HepG2 (cell line): ENCODE measurements around the gene HNRNPA1. TPM values are rescaled to one million over a fixed set of nuclear protein-coding genes. Genes with fewer than 3 reads are reported as not detected.

Experiments used
- BHLHE40 ChIP-seq: IDR thresholded peaks from 2 replicates; pipeline ENCODE4 v1.6.1; 2011; ENCODE audit warnings: low read length, improper control_type of control experiment
- DNMT3B ChIP-seq: conservative IDR thresholded peaks from 2 replicates; pipeline ENCODE4 v1.6.1; 2016; ENCODE audit warnings: missing biosample characterization, control low read depth
- EED ChIP-seq: sonication (generic); formaldehyde crosslinking; IDR thresholded peaks from 2 replicates; pipeline ENCODE4 v1.5.0; 2020; ENCODE audit warnings: mild to moderate bottlenecking, missing genetic modification reagents
- HDAC2 ChIP-seq: sonication (generic); formaldehyde crosslinking; IDR thresholded peaks from 2 replicates; pipeline ENCODE4 v1.4.0; 2020; ENCODE audit warnings: missing genetic modification reagents
- HES4 ChIP-seq: sonication (generic); formaldehyde crosslinking; IDR thresholded peaks from 2 replicates; pipeline ENCODE4 v1.9.0; 2021; ENCODE audit warnings: mild to moderate bottlenecking, missing genetic modification reagents, borderline replicate concordance
- HOXA7 ChIP-seq: sonication (generic); formaldehyde crosslinking; IDR thresholded peaks from 2 replicates; pipeline ENCODE4 v1.8.1; 2022; ENCODE audit warnings: mild to moderate bottlenecking, missing genetic modification reagents, moderate library complexity
- ISL2 ChIP-seq: sonication (generic); formaldehyde crosslinking; IDR thresholded peaks from 2 replicates; pipeline ENCODE4 v1.5.0; 2020; ENCODE audit warnings: missing genetic modification reagents
- JUNB ChIP-seq: sonication (generic); formaldehyde crosslinking; IDR thresholded peaks from 2 replicates; pipeline ENCODE4 v1.8.0; 2022; ENCODE audit warnings: missing genetic modification reagents, mild to moderate bottlenecking, borderline replicate concordance
- MED8 ChIP-seq: sonication (generic); formaldehyde crosslinking; IDR thresholded peaks from 2 replicates; pipeline ENCODE4 v1.8.1; 2023; ENCODE audit warnings: mild to moderate bottlenecking, missing genetic modification reagents; ENCODE audit not compliant: insufficient replicate concordance
- RORA ChIP-seq: sonication (generic); formaldehyde crosslinking; IDR thresholded peaks from 2 replicates; pipeline ENCODE4 v1.5.0; 2020; ENCODE audit warnings: mild to moderate bottlenecking, missing genetic modification reagents, moderate library complexity
- SMAD9 ChIP-seq: sonication (generic); formaldehyde crosslinking; IDR thresholded peaks from 2 replicates; pipeline ENCODE4 v1.5.1; 2020; ENCODE audit warnings: mild to moderate bottlenecking, missing genetic modification reagents
- TCF12 ChIP-seq, 2 experiments: fragments of 450-650 bp in 1 of 2; sonication (generic) in 1 of 2; formaldehyde crosslinking in 1 of 2; IDR thresholded peaks; 2 replicates each; pipeline versions ENCODE4 v1.6.1 to v1.8.0; 2017 to 2022; ENCODE audit warnings: antibody characterized with exemption in 1 of 2, mild to moderate bottlenecking in 1 of 2, missing genetic modification reagents in 1 of 2, moderate library complexity in 1 of 2
- ZNF143 ChIP-seq: sonication (generic); formaldehyde crosslinking; IDR thresholded peaks from 2 replicates; pipeline ENCODE4 v1.4.0; 2020; ENCODE audit warnings: missing genetic modification reagents
- ZNF33A ChIP-seq: sonication (generic); formaldehyde crosslinking; IDR thresholded peaks from 2 replicates; pipeline ENCODE4 v1.5.1; 2020; ENCODE audit warnings: missing genetic modification reagents, mild to moderate bottlenecking, moderate library complexity, borderline replicate concordance
- ZNF598 ChIP-seq: sonication (generic); formaldehyde crosslinking; IDR thresholded peaks from 2 replicates; pipeline ENCODE4 v1.5.1; 2020; ENCODE audit warnings: mild to moderate bottlenecking, missing genetic modification reagents, borderline replicate concordance
- ZNF607 ChIP-seq: sonication (generic); formaldehyde crosslinking; IDR thresholded peaks from 2 replicates; pipeline ENCODE4 v1.5.1; 2020; ENCODE audit warnings: missing genetic modification reagents, mild to moderate bottlenecking, borderline replicate concordance
- ZSCAN21 ChIP-seq: sonication (generic); formaldehyde crosslinking; IDR thresholded peaks from 2 replicates; pipeline ENCODE4 v1.8.0; 2022; ENCODE audit warnings: mild to moderate bottlenecking, missing genetic modification reagents, moderate library complexity, borderline replicate concordance
- polyA plus RNA-seq, 8 experiments: library from polyadenylated mRNA; depleted of rRNA in 3 of 8; stranded (reverse) in 7 of 8; unstranded in 1 of 8; fragments of >200 nt; fragmentation: Illumina TruSeq in 4 of 8; extraction: Trizol in 4 of 8; gene quantifications; 2 replicates each; pipeline versions ENCODE4 v1.2.1 to v1.2.3, GENCODE V29; 2011 to 2016; ENCODE audit warnings: low read depth in 4 of 8, missing spikeins in 1 of 8, mixed read lengths in 1 of 8; ENCODE audit not compliant: insufficient read depth in 1 of 8
- total RNA-seq, 5 experiments: library from RNA; depleted of rRNA; stranded (reverse); fragments of >200 nt; fragmentation: Illumina TruSeq; extraction: Trizol; gene quantifications; 2 replicates each; pipeline ENCODE4 v1.2.3, GENCODE V29; 2016; ENCODE audit warnings: low read depth in 1 of 5
- TF ChIP-seq, protein P1 (sequence below): IDR thresholded peaks from 2 replicates; pipeline ENCODE4 v1.6.1; 2016; ENCODE audit warnings: low read depth, missing genetic modification reagents, missing compliant biosample characterization
- TF ChIP-seq, protein P2 (sequence below): sonication (generic); formaldehyde crosslinking; IDR thresholded peaks from 2 replicates; pipeline ENCODE4 v1.5.1; 2020; ENCODE audit warnings: mild to moderate bottlenecking, missing genetic modification reagents

Gene HNRNPA1
- total and polyA plus RNA-seq, 2 of the 13 experiments (the other 11 are each of a cell fraction or from before 2014, with no cell fraction given) = 535 to 1,820 TPM

DNA sequence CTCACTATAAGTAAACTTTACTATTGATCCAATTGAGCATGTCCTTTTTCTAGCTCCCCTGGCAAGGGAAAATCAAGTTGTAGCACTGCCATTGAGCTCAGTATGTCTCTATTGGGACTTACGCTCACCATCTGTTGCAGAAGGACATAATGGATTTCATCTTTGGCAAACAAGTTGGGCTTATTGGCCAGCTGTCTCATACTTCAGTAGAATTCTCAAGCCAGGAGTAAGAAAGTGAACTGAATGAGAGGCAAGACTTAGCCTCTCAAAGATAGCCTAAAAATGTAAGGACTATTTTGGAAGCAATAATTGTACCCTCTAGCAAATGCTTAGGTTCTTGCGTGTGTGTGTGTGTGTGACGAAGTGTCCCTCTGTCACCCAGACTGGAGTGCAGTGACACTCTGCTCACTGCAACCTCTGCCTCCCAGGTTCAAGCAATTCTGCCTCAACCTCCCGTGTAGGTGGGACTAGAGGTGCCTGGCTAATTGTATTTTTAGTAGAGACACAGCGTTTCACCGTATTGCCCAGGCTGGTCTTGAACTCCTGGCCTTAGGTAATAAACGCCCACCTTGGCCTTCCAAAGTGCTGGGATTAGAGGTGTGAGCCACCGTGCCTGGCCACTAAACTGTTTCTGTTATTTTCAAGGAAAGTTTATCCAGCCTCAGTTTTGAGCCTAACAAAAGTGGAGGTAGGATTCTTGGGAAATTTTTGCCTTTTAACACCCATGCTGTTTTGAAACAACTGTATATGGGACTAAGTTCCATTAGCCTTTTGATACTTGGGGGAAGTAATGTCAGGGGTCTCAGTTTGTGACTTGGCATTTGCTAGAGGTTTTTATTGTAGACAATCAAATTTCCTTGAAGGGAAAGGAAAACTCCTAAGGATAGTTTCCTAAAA is 7.0 kb downstream of the HNRNPA1 start (continued):
- TF ChIP-seq, protein P1, sequence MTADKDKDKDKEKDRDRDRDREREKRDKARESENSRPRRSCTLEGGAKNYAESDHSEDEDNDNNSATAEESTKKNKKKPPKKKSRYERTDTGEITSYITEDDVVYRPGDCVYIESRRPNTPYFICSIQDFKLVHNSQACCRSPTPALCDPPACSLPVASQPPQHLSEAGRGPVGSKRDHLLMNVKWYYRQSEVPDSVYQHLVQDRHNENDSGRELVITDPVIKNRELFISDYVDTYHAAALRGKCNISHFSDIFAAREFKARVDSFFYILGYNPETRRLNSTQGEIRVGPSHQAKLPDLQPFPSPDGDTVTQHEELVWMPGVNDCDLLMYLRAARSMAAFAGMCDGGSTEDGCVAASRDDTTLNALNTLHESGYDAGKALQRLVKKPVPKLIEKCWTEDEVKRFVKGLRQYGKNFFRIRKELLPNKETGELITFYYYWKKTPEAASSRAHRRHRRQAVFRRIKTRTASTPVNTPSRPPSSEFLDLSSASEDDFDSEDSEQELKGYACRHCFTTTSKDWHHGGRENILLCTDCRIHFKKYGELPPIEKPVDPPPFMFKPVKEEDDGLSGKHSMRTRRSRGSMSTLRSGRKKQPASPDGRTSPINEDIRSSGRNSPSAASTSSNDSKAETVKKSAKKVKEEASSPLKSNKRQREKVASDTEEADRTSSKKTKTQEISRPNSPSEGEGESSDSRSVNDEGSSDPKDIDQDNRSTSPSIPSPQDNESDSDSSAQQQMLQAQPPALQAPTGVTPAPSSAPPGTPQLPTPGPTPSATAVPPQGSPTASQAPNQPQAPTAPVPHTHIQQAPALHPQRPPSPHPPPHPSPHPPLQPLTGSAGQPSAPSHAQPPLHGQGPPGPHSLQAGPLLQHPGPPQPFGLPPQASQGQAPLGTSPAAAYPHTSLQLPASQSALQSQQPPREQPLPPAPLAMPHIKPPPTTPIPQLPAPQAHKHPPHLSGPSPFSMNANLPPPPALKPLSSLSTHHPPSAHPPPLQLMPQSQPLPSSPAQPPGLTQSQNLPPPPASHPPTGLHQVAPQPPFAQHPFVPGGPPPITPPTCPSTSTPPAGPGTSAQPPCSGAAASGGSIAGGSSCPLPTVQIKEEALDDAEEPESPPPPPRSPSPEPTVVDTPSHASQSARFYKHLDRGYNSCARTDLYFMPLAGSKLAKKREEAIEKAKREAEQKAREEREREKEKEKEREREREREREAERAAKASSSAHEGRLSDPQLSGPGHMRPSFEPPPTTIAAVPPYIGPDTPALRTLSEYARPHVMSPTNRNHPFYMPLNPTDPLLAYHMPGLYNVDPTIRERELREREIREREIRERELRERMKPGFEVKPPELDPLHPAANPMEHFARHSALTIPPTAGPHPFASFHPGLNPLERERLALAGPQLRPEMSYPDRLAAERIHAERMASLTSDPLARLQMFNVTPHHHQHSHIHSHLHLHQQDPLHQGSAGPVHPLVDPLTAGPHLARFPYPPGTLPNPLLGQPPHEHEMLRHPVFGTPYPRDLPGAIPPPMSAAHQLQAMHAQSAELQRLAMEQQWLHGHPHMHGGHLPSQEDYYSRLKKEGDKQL = no peak
- no peak for TF ChIP-seq MED8 (CRISPR knock-in tag)
- TF ChIP-seq SMAD9 (CRISPR knock-in tag) = no peak
- TF ChIP-seq ZNF598 = no peak
- no peak for TF ChIP-seq DNMT3B (CRISPR knock-in tag)
- TF ChIP-seq ZNF607 (CRISPR knock-in tag) = no peak
- no peak for TF ChIP-seq JUNB
- no peak for TF ChIP-seq ZNF33A (CRISPR knock-in tag)
- TF ChIP-seq EED (CRISPR knock-in tag) = no peak
- no peak for TF ChIP-seq HES4
- TF ChIP-seq HDAC2 (CRISPR knock-in tag) = no peak
- TF ChIP-seq ISL2 (CRISPR knock-in tag) = no peak
- peak; percentile 37; the same call in 1 of the 2 replicates for TF ChIP-seq ZSCAN21
- TF ChIP-seq TCF12 (IDR thresholded peaks at IDR 0.05) = no peak
- no peak for TF ChIP-seq TCF12 (CRISPR knock-in tag; IDR thresholded peaks at IDR 0.05)
- TF ChIP-seq, protein P2, sequence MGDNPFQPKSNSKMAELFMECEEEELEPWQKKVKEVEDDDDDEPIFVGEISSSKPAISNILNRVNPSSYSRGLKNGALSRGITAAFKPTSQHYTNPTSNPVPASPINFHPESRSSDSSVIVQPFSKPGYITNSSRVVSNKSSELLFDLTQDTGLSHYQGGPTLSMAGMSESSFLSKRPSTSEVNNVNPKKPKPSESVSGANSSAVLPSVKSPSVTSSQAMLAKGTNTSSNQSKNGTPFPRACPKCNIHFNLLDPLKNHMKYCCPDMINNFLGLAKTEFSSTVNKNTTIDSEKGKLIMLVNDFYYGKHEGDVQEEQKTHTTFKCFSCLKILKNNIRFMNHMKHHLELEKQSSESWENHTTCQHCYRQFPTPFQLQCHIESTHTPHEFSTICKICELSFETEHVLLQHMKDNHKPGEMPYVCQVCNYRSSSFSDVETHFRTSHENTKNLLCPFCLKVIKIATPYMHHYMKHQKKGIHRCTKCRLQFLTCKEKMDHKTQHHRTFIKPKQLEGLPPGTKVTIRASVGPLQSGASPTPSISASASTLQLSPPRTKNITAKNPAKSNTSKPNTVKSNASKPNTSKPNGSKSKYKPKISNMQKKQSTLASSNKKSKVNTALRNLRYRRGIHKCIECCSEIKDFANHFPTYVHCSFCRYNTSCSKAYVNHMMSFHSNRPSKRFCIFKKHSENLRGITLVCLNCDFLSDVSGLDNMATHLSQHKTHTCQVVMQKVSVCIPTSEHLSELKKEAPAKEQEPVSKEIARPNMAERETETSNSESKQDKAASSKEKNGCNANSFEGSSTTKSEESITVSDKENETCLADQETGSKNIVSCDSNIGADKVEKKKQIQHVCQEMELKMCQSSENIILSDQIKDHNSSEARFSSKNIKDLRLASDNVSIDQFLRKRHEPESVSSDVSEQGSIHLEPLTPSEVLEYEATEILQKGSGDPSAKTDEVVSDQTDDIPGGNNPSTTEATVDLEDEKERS (CRISPR knock-in tag) = no peak
- no peak for TF ChIP-seq HOXA7
- TF ChIP-seq RORA (CRISPR knock-in tag) = no peak
- no peak for TF ChIP-seq ZNF143
- TF ChIP-seq BHLHE40 = no peak
